GM12865 (cell line): ENCODE results near the gene KCNJ16.

ENCODE experiments used
- DNase-seq: peaks from one replicate; pipeline ENCODE4 v3.0.0; 2010; ENCODE audit warnings: low read depth
- H3K4me3 ChIP-seq: 2 replicates; pipeline ENCODE4 v1.5.1; 2011; ENCODE audit warnings: mild to moderate bottlenecking, low read depth, low read length, control low read depth
- TF ChIP-seq, protein P1 (sequence below): IDR thresholded peaks from 2 replicates; pipeline ENCODE4 v1.5.1; 2011; ENCODE audit warnings: low read length, control low read depth, low read depth, inconsistent platforms; ENCODE audit not compliant: insufficient read depth; ENCODE audit errors: missing control alignments

KCNJ16 gene

DNA sequence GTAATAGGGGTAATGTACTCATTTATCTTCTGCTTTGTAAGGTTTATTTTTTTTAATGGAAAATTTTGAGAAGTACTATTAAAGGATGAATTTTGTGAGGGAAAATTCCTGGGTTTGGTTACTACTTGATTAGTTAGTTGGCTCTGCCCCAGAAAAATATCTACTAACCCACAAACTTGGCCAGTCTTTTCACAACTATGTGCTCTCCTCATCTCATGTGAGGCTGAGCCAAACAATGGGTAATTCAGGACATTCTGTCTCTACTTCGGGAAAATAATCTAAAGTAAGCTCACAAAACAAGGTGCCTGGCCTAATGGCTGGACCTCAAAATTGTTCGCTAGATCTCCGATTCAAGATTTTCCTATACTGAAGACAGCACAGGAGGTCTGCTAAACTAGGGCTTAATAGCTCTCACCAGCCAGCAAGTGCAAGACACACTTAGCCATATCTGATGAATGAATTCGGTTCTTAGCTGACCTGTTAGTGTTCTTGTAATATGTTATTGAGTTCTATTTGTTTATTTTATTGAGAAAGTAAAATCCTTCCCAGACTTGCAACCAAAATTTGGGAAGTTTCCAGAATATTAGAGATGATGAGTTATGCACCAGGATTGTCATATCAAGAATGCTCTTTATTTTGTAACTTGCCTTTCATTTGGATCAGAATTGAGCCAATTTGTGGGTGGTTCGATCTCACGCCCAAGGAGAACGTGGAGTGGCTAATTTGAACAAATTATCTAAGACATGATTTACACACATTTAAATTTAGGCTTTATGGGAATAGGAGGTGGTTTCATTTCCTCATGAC is 5.7 kb downstream of the KCNJ16 start:
- no peak overlapping the region for H3K4me3 ChIP-seq
- TF ChIP-seq, protein P1, sequence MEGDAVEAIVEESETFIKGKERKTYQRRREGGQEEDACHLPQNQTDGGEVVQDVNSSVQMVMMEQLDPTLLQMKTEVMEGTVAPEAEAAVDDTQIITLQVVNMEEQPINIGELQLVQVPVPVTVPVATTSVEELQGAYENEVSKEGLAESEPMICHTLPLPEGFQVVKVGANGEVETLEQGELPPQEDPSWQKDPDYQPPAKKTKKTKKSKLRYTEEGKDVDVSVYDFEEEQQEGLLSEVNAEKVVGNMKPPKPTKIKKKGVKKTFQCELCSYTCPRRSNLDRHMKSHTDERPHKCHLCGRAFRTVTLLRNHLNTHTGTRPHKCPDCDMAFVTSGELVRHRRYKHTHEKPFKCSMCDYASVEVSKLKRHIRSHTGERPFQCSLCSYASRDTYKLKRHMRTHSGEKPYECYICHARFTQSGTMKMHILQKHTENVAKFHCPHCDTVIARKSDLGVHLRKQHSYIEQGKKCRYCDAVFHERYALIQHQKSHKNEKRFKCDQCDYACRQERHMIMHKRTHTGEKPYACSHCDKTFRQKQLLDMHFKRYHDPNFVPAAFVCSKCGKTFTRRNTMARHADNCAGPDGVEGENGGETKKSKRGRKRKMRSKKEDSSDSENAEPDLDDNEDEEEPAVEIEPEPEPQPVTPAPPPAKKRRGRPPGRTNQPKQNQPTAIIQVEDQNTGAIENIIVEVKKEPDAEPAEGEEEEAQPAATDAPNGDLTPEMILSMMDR: no peak
- DNase-seq: no peak

GRCh38 chr17:70081885-70082284 is 6.9 kb downstream of the KCNJ16 start:
- DNase-seq: no peak
- no peak overlapping the region for H3K4me3 ChIP-seq
- TF ChIP-seq, protein P1: no peak

DNA sequence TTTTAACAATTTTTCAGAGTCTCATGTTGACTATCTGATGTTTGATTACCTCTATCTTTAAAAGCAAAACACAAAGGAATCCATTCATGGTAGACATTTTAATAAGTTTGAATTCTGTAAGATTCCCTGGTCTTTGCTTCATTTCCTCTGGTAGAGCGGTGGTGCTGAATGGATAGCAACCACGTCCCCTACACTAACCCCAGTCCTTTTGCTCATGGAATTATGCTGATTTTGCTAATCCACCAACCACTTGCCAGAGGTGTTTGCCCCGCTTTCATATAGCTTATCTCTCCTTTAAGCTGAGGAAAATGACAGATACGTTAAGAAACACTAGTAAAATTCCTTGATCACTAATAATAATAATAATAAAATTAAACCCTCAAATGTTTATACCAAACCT is 9.5 kb downstream of the KCNJ16 start:
- DNase-seq: no peak
- H3K4me3 ChIP-seq: no peak overlapping the region
- TF ChIP-seq, protein P1: no peak

DNA sequence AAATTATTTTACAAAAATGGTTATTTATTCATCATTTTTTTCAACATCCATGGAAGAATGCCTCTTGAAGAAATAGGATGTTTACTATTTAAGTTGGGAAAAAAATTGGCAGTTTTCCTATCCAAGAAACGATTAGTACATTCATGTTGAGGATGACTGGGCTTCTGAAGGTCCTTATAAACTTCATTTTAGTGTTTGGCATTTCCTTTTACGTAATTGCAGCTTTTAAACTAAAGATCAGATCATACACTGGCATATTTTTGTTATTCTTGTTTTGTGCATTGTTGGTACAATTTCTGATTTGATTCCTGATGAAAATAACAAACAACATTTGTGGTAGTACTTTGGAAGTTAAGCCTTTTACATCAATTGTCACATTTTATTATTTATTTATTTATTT is 11.5 kb downstream of the KCNJ16 start:
- no peak for DNase-seq
- no peak overlapping the region for H3K4me3 ChIP-seq
- TF ChIP-seq, protein P1: no peak

DNA sequence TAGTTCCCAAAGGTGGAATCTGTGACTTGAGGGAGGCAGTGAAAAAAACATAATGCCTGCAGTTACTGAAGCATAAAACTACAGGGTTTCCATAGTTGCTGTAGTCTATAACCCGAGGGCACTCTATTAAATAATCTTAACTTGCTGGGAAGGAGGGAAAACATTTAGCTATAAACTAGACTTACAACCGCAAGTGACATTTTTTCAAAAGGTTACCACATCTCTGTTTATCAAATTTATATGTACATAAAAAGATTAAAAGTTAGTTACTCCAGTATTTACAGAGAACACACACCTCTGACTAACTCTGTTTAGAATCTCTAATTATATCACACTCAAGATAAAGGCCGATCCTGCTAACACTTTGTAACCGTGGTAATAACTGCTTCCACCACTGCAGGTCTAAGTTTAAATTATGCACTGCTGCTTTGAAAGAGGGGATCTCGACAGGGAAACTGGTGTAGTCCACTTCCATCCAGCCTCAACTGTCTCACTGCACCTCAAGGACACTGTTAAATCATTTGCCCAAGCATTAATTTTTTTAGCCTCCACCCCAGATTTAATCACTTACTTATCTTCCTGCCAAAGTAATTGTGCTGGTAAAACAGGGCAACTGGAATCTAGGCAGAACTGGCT is 14.6 kb downstream of the KCNJ16 start:
- H3K4me3 ChIP-seq: no peak overlapping the region
- DNase-seq: no peak
- TF ChIP-seq, protein P1: no peak

DNA sequence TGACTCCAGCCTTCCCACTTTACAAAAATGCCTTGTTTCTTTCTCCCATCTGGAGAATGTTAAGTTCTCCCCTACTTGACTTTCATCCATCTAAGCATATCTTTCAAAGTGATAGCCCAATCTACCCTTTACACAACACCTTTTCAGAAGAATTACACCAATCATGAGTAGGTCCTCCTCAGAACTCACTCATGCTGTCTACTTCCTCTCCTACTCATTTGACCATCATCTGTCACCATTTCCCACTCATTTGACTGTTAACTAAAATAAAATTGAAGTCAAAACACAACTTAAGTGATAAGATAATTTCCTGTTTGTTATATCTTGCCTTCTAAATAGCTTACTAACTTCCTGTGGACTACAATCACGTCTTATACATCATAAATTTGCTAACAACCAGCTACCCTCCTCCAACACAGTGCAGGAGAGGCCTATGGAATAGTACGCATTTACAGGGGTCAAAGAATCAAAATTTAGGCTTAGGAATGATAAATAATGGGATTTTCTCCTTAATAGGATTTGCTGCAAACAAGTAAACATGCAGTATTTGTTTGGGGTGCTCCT is 16.1 kb downstream of the KCNJ16 start:
- H3K4me3 ChIP-seq: no peak overlapping the region
- TF ChIP-seq, protein P1: no peak
- no peak for DNase-seq
